Activated naive CD4-positive, alpha-beta T cell treated with anti-CD3 and anti-CD28 coated beads, Interleukin-2, amount 50 U/mL, for 24 hours (primary cell): ENCODE data around the gene EVL.
"Not testable (repeated sequence)": the region's sequence is repeated elsewhere in the genome, so short reads cannot be mapped to it uniquely, and the experiment has no call there.

Experiments used
- H3K27ac Mint-ChIP-seq: one replicate; pipeline ENCODE4 v1.8.0; 2021; ENCODE audit warnings: mild to moderate bottlenecking, mixed read lengths
- H3K27me3 Mint-ChIP-seq: one replicate; pipeline ENCODE4 v1.8.0; 2021; ENCODE audit warnings: mixed read lengths
- H3K36me3 Mint-ChIP-seq: one replicate; pipeline ENCODE4 v1.8.0; 2021; ENCODE audit warnings: mixed read lengths
- H3K4me1 Mint-ChIP-seq: one replicate; pipeline ENCODE4 v1.8.0; 2021; ENCODE audit warnings: mixed read lengths
- H3K4me3 Mint-ChIP-seq: one replicate; pipeline ENCODE4 v1.8.0; 2021; ENCODE audit warnings: mild to moderate bottlenecking, mixed read lengths
- H3K9me3 Mint-ChIP-seq: one replicate; pipeline ENCODE4 v1.8.0; 2021; ENCODE audit warnings: mixed read lengths

EVL gene, protein sequence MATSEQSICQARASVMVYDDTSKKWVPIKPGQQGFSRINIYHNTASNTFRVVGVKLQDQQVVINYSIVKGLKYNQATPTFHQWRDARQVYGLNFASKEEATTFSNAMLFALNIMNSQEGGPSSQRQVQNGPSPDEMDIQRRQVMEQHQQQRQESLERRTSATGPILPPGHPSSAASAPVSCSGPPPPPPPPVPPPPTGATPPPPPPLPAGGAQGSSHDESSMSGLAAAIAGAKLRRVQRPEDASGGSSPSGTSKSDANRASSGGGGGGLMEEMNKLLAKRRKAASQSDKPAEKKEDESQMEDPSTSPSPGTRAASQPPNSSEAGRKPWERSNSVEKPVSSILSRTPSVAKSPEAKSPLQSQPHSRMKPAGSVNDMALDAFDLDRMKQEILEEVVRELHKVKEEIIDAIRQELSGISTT

DNA sequence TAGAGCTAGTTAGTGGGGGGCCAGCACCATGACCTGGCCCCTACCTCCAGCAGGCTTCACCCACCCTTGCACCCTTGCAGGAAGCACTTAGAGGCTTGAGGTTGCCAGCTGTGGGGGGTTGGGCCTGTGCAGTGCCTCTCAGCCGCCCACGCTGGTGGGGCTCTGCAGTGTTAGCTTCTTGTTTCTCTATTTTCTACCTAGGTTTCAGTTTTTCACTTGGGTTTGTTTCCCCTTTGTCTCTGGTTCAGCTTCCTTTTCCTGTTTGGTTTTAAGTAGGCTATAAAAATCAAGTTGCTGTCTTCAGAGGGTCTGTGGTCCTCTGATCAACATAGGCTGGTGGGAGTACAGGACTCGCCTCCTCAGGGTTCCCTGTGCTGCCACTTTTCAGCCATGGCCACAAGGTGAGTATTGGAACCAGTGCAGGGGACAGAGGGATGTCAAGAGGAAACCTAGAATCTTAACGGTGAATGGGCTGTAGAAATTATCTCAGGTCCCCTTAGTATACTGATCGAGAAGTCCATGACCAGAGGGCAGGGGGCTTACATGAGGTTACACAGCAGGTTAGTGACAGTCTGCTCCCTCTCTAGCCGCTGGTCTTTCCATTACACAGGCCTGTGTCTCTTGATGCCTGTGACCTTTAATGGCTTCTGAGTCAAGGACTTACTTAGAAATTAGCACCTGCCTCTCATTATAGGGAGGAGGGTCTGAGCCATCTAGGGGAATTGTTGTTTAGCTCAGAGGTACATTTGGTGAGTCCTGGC, at the start of gene EVL:
TSS of gene EVL (plus strand) at position 312 of the 761 bp plus-strand sequence. CDS start at position 391, 79 bp downstream.
- H3K27me3 Mint-ChIP-seq = no peaks in the 10 kb centered on the region

DNA sequence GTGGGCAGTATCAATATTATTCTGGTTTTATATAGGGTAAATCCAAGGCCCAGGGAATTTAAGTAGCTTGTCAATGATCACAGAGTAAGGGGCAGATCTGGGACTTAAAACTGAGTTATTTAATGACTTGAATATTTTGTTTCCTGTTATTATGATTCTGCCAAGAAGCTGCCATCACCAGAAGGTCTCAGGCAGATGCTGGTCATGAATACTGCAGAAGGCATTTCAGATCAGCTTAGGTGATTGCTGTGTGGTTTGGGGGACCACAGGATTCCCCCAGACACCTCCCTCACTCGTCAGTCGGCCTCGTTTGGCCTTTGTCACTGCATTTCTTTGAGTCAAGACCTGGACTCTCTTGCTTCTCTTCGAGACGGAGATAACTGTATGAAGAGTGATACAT, 47.7 kb upstream of the EVL start:
- Mint-ChIP-seq H3K27me3 (no peaks in the 10 kb centered on the region), H3K9me3 (no peaks in the 10 kb centered on the region), H3K27ac (no peak overlapping the region), H3K36me3 (peaks cover 2% of the 10 kb centered on the region), H3K4me1 (no peaks in the 10 kb centered on the region), H3K4me3 (no peak overlapping the region)

More for the DNA sequence above, at the start of gene EVL:
- Mint-ChIP-seq H3K36me3 (peaks cover under 1% of the 10 kb centered on the region), H3K9me3 (no peaks in the 10 kb centered on the region), H3K27ac (peak within 1 kb of the TSS; percentile 99), H3K4me3 (peak within 1 kb of the TSS; percentile 90), H3K4me1 (peaks cover 80% of the 10 kb centered on the region)

- no peaks in the 10 kb centered on the region for H3K27me3 Mint-ChIP-seq
- peaks cover 2% of the 10 kb centered on the region for H3K36me3 Mint-ChIP-seq
- no peak overlapping the region for H3K4me3 Mint-ChIP-seq
- H3K9me3 Mint-ChIP-seq = no peaks in the 10 kb centered on the region
- no peaks in the 10 kb centered on the region for H3K4me1 Mint-ChIP-seq
- H3K27ac Mint-ChIP-seq = no peak overlapping the region
Observed at GRCh38 chr14:100018054-100018453, 47.2 kb upstream of the EVL start.

GRCh38 chr14:100018482-100018881, 46.7 kb upstream of the EVL start:
- H3K9me3 Mint-ChIP-seq = no peaks in the 10 kb centered on the region
- no peaks in the 10 kb centered on the region for H3K4me1 Mint-ChIP-seq
- no peak overlapping the region for H3K27ac Mint-ChIP-seq
- H3K36me3 Mint-ChIP-seq = peaks cover 2% of the 10 kb centered on the region
- no peak overlapping the region for H3K4me3 Mint-ChIP-seq
- no peaks in the 10 kb centered on the region for H3K27me3 Mint-ChIP-seq

DNA sequence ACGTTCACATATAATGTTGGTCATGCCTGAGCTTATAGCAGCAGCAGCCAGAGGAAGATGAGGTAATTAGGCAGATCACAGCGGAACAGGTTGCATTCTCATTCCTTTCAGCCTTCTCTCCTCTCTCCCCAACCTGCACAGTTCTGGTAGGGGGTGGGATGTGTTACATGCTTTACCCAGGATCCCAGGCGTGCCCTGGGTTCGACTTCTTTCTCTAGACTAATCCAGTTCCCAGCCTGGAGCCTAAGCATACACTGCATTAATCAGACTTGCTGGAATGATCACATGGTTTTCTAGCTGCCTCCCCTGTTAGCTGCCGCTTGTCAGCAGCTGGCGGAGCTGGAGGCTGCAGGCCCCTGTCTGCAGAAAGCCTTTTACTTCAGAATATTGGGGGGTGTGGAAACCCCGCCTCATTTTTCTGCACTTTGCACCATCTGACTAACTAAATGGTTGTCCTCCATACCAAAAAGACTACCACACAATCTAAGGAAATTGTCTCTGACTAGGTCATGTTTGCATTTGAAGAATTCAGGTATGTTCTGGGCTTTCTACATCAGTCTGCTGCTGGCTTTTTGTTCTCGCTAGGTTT, 46.0 kb upstream of the EVL start:
- no peaks in the 10 kb centered on the region for H3K27me3 Mint-ChIP-seq
- H3K9me3 Mint-ChIP-seq = no peaks in the 10 kb centered on the region
- H3K4me1 Mint-ChIP-seq = no peaks in the 10 kb centered on the region
- H3K27ac Mint-ChIP-seq = no peak overlapping the region
- no peak overlapping the region for H3K4me3 Mint-ChIP-seq
- H3K36me3 Mint-ChIP-seq = peaks cover 2% of the 10 kb centered on the region

GRCh38 chr14:100020629-100021028, 44.6 kb upstream of the EVL start:
- Mint-ChIP-seq H3K4me1 (peaks cover 10% of the 10 kb centered on the region), H3K4me3 (no peak overlapping the region), H3K9me3 (no peaks in the 10 kb centered on the region), H3K36me3 (no peaks in the 10 kb centered on the region), H3K27ac (no peak overlapping the region), H3K27me3 (no peaks in the 10 kb centered on the region)

DNA sequence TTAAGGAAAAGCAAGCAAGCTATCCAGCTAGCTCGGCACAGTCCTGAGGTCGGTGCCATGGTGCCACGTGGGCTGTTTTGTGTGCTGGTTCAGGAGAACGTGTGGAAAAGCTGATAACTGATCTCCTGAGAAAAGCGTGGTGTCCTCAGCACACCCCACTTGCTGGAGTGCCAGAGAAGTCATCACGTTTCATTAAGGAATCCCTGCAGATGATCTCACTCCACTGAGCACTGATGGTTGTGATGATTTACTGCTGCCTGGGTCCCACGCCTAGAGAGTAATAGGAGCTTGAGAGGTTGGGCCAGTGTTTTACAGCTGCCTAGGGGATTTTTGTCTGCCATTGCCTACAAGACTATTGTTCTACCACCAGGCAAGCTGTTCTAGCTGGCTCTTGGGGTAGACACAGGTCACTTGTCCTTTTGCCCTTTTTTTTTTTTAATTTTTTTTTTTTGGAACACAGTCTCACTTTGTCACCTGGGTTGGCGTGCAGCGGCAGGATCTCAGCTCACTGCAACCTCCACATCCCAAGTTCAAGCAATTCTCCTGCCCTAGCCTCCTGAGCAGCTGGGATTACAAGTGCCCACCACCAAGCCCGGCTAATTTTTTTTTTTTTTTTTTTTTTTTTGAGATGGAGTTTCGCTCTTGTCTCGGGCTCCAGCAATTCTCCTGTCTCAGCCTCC, 42.3 kb upstream of the EVL start:
- Mint-ChIP-seq H3K4me3 (no peak overlapping the region), H3K27me3 (no peaks in the 10 kb centered on the region), H3K9me3 (no peaks in the 10 kb centered on the region), H3K27ac (no peak overlapping the region), H3K36me3 (no peaks in the 10 kb centered on the region), H3K4me1 (peaks cover 10% of the 10 kb centered on the region)

DNA sequence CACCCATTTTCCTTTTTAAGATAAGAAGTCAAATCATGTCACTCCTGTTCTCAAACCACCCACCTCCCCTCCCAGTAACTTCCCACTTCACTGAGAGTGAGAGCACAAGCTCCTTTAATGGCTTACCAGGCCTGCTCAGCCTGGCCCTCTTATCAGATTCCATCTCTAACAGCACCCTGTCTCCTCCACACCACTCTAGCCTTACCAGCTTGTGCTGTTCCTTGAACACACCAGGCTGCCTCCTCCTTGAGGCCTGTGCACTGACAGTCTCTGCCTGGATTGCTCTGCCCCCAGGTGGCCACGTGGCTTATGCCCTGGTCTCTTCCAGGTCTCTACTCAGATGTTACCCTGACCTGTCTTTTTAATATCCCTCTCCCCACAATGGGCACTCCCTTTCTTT, 40.1 kb upstream of the EVL start:
- Mint-ChIP-seq H3K4me3 (no peak overlapping the region), H3K27ac (peak overlapping the region; percentile 19), H3K36me3 (no peaks in the 10 kb centered on the region), H3K9me3 (no peaks in the 10 kb centered on the region), H3K4me1 (peaks cover 10% of the 10 kb centered on the region), H3K27me3 (no peaks in the 10 kb centered on the region)

GRCh38 chr14:100027771-100028490, 37.3 kb upstream of the EVL start:
- Mint-ChIP-seq H3K4me3 (no peak overlapping the region), H3K27me3 (no peaks in the 10 kb centered on the region), H3K4me1 (peaks cover 16% of the 10 kb centered on the region), H3K36me3 (no peaks in the 10 kb centered on the region), H3K27ac (no peak overlapping the region), H3K9me3 (no peaks in the 10 kb centered on the region)

- H3K9me3 Mint-ChIP-seq = no peaks in the 10 kb centered on the region
- H3K4me3 Mint-ChIP-seq = no peak overlapping the region
- no peak overlapping the region for H3K27ac Mint-ChIP-seq
- no peaks in the 10 kb centered on the region for H3K27me3 Mint-ChIP-seq
- H3K4me1 Mint-ChIP-seq = peaks cover 16% of the 10 kb centered on the region
- H3K36me3 Mint-ChIP-seq = no peaks in the 10 kb centered on the region
Observed at GRCh38 chr14:100028990-100029677, 36.1 kb upstream of the EVL start.

DNA sequence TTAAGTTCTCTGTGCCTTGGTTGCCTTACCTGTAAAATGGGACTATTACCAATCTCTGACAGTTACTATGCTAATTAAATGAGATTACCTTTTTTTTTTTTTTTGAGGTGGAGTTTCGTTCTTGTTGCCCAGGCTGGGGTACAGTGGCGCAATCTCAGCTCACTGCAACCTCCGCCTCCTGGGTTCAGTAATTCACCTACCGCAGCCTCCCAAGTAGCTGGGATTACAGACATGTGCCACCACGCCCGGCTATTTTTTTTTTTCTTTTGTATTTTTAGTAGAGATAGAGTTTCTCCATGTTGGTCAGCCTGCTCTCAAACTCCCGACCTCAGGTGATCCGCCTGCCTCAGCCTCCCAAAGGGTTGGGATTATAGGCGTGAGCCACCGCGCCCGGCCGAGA, 35.2 kb upstream of the EVL start:
- H3K27me3 Mint-ChIP-seq, H3K9me3 Mint-ChIP-seq, H3K4me3 Mint-ChIP-seq, H3K36me3 Mint-ChIP-seq, H3K27ac Mint-ChIP-seq: not testable (repeated sequence)
- H3K4me1 Mint-ChIP-seq = peaks cover 11% of the 10 kb centered on the region

- H3K4me1 Mint-ChIP-seq = peaks cover 6% of the 10 kb centered on the region
- no peak overlapping the region for H3K4me3 Mint-ChIP-seq
- no peak overlapping the region for H3K27ac Mint-ChIP-seq
- no peaks in the 10 kb centered on the region for H3K36me3 Mint-ChIP-seq
- H3K27me3 Mint-ChIP-seq = no peaks in the 10 kb centered on the region
- H3K9me3 Mint-ChIP-seq = no peaks in the 10 kb centered on the region
Observed at GRCh38 chr14:100030452-100031153, 34.6 kb upstream of the EVL start.

DNA sequence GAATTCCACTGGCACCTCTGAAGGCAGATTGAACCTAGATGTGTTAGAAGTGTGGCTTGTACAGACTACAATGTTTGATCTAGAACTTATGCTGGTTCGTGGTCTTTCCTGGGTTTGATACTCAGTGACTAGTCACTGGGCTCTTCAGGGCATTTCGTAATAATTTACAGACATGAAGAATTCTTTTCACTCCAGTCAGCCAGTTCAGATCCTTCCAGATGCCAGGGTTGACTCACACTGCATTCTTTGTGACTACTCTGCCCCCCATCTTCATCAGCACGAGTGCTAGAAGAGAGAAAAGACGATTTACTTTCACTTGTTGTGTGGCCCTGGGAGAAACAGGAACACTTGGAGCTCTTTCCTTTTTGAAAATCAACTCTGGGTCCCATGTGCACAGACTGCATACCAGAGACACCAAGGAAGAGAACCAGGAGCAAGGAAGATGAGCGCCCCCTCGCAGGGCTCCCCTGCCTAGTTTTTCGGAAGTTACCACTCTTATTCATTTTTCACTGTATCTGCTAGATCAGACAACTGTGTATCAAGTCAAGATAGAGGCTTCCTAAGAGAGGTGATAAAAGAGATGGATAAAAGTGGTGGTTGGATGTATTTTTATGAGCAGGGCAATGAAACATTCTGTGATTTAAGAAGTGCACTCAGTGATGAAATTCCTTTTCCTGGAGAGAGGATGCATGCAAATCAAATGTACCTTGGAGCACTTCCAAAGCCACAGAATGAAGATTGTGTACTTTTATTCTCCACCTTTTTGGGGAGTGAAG, 33.5 kb upstream of the EVL start:
- Mint-ChIP-seq H3K9me3 (no peaks in the 10 kb centered on the region), H3K27ac (no peak overlapping the region), H3K4me3 (no peak overlapping the region), H3K27me3 (no peaks in the 10 kb centered on the region), H3K36me3 (no peaks in the 10 kb centered on the region), H3K4me1 (peaks cover 6% of the 10 kb centered on the region)
